GM18907 (cell line): ENCODE results near the gene EML1.

ENCODE experiments used
- ATAC-seq: cut with Tn5 transposase; IDR thresholded peaks from one replicate; pipeline ENCODE4 v1.9.1; 2021; ENCODE audit warnings: mild to moderate bottlenecking, moderate library complexity; ENCODE audit not compliant: unreplicated experiment

The EML1 gene

GRCh38 chr14:99891266-99891665 lies 98.1 kb downstream of the EML1 start:
- ATAC-seq, result no peak

DNA sequence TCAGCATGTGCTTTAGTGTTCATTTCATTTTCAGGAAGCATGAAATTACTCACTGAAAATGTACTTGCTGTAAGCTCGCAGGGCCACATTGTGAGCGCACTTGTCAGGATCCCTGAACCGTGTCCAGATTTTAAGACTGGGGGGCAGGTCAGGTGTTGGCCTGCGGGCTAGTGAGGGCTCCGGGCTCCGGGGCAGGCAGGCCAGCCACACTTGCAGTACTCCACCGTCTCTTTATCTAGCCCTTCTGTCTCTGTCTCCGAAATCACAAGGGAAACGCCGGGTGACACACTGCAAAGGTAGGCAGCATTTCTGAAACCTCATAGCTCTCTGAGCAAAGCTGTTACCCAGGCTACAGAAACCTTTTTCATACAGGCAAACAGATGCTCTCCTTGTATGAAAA lies 98.7 kb downstream of the EML1 start:
- no peak for ATAC-seq

DNA sequence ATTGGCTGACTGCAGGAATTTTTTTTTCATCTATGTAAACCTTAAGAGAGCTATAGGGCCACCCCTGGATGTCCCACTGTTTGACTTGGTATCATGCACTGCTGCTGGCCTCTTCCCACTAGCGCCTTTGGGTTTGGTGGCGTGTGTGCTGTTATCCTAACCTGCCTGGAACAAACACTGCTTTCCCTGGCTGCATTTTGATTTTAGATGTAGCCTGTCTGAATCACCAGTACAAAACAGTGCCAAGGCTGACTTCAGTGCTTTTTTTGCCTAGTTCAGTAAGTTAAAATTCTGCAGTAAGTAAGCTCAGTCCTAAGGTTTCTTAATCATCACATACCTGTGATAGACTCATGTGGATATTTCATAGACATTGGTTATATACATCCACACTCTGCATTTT lies 99.2 kb downstream of the EML1 start:
- no peak for ATAC-seq

GRCh38 chr14:99896361-99896760 lies 103.1 kb downstream of the EML1 start:
- ATAC-seq, result no peak

- no peak for ATAC-seq
These were observed 106.5 kb downstream of the EML1 start for GRCh38 chr14:99899578-99900178.

- no peak for ATAC-seq
These were observed 109.7 kb downstream of the EML1 start for GRCh38 chr14:99902925-99903324.

DNA sequence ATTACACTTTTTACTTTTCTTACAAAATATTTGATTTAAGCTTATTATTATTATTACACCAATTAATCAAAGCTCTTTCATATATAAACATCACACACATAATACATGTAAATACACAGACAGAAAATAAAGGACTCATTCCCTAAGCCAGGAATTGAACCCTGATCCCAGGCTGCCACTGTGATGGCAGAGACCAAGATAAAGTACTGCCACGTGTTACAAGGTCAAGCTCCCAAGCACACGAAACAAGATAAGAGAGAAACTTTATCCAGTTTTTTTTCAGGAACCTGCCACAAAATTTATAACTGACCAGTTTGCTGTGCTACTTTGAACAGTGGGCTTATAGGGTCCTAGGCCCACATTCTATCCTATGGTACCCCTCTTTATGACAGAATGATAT lies 111.3 kb downstream of the EML1 start:
- ATAC-seq, result no peak

DNA sequence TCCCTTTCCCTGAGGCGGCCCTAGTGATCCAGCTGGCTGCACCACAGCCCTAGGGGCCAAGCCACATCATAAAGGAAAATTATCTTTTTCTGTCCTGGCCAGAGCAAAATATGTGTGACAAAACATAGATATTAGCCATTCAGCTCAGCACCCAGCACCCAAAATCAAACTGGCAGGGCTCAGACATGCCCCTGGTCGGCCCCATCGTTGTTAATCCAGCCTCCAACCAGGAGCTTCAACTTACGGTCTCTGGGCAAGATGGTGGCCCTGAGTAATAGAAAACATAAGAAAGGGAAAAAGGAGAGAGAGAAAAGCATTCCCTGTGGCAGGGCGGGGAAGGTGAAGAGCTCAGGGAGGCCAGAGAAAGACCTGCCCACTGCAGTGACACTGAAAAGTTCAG lies 111.9 kb downstream of the EML1 start:
- ATAC-seq, result no peak

- ATAC-seq, result no peak
These were observed 114.8 kb downstream of the EML1 start for GRCh38 chr14:99907761-99908652.

DNA sequence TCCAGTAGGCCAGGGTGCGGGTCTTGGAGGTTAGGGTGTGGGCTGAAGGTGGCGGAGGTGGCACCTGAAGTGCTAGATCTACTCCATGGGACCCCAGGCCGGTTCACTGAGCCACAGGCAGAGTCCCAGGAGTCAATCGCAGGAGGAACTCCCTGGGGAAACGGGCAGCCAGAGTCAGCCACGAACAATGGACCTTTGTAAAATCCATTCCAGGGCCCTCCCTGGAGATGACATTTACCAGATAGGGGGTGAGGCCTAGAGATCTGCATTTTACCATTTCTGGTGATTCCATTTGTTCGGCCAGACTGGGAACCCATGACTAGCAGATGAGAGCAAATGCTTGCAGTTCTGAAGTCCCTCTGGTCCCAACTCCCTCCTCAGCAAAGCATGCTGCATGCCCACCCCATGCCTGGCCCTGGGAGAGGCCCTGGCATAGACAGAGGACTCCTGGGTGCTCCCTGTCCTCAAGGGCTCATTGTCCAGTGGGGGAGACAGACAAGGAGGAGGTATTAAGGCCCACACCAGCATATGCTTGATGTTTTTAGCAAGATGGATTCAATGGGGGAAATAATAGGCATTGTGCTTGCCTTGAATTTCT lies 115.5 kb downstream of the EML1 start:
- no peak for ATAC-seq

DNA sequence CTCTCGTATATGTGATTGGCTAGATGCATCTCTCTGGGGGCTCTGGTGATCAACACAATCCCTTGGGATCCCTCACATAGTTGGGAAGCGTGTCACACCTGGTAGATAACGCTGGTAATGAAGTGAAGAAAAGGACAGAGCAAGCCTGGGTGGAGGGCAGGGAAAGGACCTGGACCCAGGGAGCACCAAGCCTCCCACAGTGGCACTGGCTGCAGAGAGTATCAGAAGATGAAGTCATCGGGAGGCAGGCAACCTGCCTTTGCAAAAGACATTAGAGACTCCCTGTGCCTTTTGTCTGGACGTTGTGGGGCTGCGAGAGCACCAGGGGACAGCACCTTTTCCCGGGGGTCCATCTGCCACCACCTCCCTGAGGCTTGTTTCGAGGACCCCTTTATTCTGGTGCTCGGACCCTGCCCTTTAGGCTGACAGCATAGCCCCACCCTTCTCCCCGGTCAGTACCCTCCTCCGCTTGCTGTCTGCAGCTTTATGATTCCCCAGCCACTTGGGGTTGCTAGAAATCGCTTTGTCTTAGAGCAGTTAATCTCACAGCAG lies 116.4 kb downstream of the EML1 start:
- no peak for ATAC-seq

- no peak for ATAC-seq
These were observed 117.4 kb downstream of the EML1 start for GRCh38 chr14:99910337-99911309.

- no peak for ATAC-seq
These were observed 122.3 kb downstream of the EML1 start for GRCh38 chr14:99915305-99916090.

DNA sequence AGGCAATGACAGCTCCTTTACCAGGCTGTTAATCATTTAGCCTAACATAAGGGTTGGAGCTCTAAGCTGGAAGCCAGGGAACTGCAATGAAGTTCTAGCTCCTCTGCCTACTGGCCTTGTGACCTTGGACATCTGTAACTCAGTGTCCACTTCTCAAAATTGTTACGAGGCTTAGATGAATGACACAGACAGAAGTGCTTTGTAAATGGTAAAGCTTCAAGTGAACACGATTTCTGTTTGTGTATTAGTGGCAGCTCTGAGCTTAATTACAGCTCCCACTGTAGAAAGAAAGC lies 122.8 kb downstream of the EML1 start:
- no peak for ATAC-seq

- ATAC-seq, result no peak
These were observed 125.6 kb downstream of the EML1 start for GRCh38 chr14:99918781-99919180.

DNA sequence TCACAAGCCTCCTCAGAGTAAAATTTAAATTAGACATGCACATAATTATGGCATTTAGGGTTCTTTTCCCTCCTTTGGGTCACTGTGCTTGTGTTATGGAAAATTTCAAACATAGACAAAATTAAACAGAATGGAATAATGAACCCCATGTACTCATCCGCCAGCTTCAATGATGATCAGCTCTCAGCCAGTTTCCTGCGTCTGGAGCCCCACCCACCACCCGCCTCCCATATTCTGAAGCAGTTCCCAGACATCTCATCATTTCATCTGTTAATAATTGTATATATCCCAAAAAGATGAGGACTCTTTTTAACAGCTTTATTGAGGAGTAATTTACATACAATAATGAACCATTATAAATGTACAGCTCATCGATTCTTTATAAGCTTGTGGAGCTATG lies 128.2 kb downstream of the EML1 start:
- no peak for ATAC-seq

- no peak for ATAC-seq
These were observed 131.2 kb downstream of the EML1 start for GRCh38 chr14:99924379-99924778.

- no peak for ATAC-seq
These were observed 132.3 kb downstream of the EML1 start for GRCh38 chr14:99925471-99925870.

DNA sequence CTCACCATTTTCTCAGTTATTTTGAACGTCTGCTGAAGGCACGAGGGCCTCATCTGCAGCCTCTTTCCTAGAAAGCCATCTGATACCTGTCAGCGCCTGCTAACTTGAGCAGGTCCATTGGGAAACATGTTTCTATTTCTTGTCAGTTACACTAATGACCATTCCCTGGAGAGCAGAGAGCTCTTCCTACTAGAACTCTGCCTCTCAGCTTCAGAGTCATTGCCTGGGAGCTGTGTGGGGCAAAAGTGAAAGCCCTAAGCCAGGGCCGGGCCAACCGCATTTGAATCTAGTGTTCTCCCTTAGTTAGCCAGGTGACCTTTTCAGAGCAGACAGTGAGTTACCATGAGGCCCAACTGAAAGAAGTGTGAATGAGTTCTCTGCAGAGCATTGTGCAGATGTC lies 135.8 kb downstream of the EML1 start:
- ATAC-seq, result no peak

- ATAC-seq, result no peak
These were observed 136.4 kb downstream of the EML1 start for GRCh38 chr14:99929601-99930000.
